Measurements from ENCODE around the gene EMILIN3.
"Not testable (repeated sequence)": the region's sequence is repeated elsewhere in the genome, so short reads cannot be mapped to it uniquely, and the experiment has no call there.

The EMILIN3 gene

DNA sequence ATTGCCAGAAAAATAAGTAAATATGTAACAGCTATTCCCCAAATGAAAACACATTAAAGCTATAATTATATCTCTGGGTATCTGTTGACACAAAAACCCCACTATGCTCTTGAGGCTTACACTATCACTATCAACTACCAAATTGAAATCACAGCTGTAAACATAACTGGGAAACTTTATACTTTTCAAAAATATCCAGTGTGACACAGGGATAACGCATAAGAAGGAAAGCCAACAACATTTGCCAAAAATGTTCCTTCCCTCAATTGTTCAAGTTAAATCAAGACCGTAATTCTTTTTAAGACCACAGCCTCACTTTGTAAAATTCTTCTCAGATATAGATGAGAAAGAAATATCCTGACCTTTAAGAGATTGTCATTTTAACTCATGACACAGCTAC lies 52.2 kb downstream of the EMILIN3 start:
- no peaks in the 10 kb centered on the region for H3K36me3 ChIP-seq (ENCODE audit: control insufficient read depth, insufficient read depth, low read length)
- H3K9ac ChIP-seq (ENCODE audit: low read depth, low read length) = no peak overlapping the region
- H3K27me3 ChIP-seq (ENCODE audit: control insufficient read depth, insufficient read depth, low read length) = no peaks in the 10 kb centered on the region
- H3K27ac ChIP-seq (ENCODE audit: low read depth, low read length) = no peak overlapping the region
- no peak overlapping the region for H3K4me3 ChIP-seq (ENCODE audit: low read depth, low read length)
- H3K4me1 ChIP-seq (ENCODE audit: control insufficient read depth, insufficient read depth, low read length) = peaks cover 6% of the 10 kb centered on the region
- no peaks in the 10 kb centered on the region for H3K9me3 ChIP-seq (ENCODE audit: control insufficient read depth, insufficient read depth, low read length)

GRCh38 chr20:41312009-41312408 lies 54.6 kb downstream of the EMILIN3 start:
- H3K4me1 ChIP-seq (ENCODE audit: control insufficient read depth, insufficient read depth, low read length) = peaks cover 19% of the 10 kb centered on the region
- H3K27me3 ChIP-seq (ENCODE audit: control insufficient read depth, insufficient read depth, low read length); H3K9ac ChIP-seq (ENCODE audit: low read depth, low read length); H3K9me3 ChIP-seq (ENCODE audit: control insufficient read depth, insufficient read depth, low read length); H3K36me3 ChIP-seq (ENCODE audit: control insufficient read depth, insufficient read depth, low read length); H3K27ac ChIP-seq (ENCODE audit: low read depth, low read length); H3K4me3 ChIP-seq (ENCODE audit: low read depth, low read length): not testable (repeated sequence)
